Activated effector memory CD4-positive, alpha-beta T cell treated with Interleukin-2 at 50 U/mL for 16 hours (primary cell): ENCODE data around the gene DNAI2.
A peak's percentile ranks its signal among the peaks of the same experiment; 100 is the strongest.
"Not testable (repeated sequence)": the region's sequence is repeated elsewhere in the genome, so short reads cannot be mapped to it uniquely, and the experiment has no call there.

ENCODE experiments used
- DNase-seq: peaks from one replicate; pipeline ENCODE4 v3.0.0-alpha.2; 2020

DNAI2 gene

DNA sequence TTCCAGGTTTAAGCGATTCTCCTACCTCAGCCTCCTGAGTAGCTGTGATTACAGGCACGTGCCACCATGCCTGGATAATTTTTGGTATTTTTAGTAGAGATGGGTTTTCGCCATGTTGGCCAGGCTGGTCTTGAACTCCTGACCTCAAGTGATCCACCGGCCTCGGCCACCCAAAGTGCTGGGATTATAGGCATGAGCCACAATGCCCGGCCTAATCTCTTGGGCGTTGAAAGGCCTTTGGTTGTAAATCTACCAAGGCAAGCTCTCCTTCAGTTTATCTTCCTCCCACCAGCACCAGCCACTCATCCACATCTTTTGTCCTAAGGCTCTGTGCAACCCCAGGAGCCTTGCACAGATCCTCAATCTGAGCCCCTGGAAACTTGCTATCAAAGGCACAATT lies 5.6 kb downstream of the DNAI2 start:
- not testable (repeated sequence) for DNase-seq

DNA sequence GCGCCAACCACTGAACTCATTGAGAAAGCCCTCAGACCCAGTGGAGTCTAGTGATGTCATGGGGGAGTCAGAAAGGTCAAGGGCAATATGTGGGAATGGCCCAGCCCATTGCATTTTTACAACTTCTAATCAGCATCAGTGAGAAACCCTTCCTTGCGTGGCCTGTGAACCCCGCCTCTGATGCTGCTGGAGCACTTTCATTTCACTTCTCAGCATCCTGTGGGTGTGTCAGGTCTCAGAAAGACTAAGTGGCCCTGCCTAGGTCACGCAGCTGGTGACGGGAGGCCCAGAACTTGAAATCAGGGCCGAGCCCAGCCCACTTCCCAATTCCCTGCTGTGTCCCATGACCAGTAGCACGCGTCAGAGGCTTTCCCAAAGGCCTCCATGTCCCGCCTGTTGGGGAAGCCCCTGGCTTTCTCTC lies 6.1 kb downstream of the DNAI2 start:
- DNase-seq = peak; percentile 64

DNA sequence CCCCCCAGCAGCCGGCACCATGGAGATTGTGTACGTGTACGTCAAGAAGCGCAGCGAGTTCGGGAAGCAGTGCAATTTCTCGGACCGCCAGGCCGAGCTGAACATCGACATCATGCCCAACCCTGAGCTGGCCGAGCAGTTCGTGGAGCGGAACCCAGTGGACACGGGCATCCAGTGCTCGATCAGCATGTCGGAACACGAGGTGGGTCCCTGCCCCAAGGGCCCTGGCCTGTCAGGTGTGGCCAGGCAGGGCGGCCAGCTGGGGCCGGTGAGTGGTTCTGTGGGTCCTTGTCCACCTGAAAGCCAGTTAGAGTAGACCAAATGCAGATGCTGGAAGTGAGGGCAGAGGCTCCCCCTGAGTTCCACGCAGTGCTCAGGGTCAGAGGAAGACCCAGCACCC lies 7.8 kb downstream of the DNAI2 start:
- DNase-seq = no peak

DNA sequence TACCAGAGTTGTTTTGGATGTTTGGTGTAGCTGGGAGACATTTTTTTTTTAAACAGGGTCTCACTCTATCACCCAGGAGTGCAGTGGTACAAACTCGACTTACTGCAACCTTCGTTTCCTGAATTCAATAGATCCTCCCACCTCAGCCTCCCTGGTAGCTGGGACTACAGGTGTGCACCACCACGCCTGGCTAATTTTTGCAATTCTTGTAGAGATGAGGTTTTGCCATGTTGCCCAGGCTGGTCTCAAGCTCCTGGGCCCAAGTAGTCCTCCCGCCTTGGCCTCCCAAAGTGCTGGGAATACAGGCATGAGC lies 8.2 kb downstream of the DNAI2 start:
- DNase-seq = not testable (repeated sequence)

DNA sequence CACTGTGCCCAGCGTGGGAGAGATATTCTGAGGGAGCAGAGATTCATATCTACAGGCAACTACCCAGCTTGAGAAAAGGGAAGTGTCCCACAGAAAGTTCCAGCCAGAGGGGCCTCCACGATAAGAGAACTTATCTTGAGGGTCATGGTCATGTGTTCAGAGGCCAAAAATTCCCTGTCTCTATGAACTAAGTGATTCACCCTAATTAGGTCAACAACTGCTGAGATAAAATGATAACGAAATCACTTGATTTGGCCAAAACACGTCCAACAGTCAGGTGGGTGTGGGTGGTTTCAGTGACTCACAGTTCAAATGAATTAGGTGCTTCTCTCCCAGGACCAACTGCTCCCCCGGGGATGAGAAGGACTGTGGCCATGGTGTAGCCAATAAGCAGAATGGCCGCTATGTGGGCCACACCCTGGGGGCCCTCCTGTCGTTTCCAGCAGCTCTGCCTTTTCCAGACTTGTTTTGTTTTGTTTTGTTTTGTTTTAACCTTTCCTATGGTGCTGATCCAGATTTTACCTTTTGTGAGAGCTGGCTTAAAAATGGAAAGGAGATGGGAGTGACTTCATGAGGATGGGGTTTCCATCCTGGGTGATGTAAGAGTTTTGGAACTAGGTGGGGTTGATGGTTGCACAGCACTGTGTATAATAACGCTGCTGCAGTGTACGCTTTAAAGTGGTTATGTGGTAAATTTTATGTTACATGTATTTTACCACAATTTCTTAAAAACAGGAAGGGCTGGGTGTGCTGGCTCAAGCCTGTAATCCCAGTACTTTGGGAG lies 8.7 kb downstream of the DNAI2 start:
- DNase-seq = peak; percentile 40

DNA sequence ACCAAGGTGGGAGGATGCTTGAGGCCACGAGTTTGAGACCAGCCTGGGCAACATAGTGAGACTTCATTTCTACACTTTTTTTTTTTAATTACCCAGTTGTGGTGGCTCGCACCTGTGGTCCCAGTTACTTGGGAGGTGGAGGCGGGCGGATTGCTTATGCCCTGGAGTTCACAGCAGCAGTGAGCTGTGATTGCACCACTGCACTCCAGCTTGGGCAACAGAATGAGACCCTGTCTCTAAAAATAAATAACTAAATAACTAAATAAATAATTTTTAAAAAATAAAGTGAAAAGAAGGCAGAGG lies 9.3 kb downstream of the DNAI2 start:
- no peak for DNase-seq

DNA sequence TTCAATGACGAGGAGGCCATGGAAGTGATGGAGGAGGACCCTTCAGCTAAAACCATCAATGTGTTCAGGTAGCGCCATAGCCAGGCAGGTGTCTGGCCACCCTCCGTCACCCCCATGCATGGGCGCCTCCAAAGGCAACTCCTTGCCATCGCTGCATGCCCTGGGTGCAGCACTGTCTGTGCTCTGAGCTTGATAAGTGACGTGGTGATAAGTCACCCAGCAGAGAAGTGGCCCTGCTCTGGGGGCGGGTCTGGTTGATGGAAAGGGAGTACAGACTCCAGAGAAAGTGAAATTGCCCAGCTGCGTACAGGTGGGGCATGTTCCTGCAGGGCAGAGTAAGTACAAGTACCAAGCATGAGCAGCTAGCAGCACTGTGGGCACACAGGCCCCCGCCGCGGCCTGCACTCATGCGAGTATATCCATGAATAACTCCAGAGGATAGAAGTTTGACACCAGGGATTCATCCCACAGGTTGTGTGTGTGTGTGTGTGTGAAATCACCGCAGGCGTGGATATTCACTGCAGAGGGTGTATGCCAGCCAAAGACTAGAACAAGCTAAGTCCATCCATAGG lies 13.1 kb downstream of the DNAI2 start:
- DNase-seq = no peak

DNA sequence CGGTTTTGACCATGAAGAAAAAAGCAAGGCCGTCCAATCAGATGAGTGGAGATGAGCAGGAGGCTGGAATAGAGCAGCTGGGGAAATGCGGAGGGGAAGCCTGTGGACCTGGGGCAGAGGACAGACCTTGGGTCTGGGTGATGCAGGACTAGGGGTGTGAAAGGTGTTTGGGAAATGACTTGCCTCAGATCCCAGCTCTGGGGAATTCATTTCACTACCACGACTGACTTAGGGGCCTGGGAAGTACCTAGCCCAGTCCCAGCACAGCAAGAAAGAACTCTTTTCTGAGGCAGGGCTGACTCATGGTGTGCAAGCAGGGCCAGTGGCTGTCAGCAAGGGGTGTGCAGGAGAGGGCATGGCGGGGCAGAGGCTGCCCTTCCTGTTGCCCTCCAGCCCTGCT lies 14.8 kb downstream of the DNAI2 start:
- no peak for DNase-seq

DNA sequence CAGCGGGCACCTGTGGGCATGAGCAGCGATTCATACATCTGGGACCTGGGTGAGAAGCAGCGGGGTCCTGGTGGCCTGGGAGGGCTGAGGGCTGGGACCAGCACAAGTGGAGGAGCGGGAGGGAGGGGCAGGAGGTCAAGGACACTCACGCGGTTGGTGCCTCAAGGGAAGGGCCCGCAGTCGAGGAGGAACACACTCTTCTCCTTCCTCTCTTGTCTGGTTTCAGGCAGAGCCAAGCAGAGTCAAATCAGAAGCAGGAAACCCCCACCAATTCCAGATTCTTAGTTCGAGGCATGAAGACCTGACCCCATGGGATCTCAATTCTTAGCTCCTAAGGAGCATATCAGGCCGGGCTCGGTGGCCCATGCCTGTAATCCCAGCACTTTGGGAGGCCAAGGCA lies 15.7 kb downstream of the DNAI2 start:
- no peak for DNase-seq

DNA sequence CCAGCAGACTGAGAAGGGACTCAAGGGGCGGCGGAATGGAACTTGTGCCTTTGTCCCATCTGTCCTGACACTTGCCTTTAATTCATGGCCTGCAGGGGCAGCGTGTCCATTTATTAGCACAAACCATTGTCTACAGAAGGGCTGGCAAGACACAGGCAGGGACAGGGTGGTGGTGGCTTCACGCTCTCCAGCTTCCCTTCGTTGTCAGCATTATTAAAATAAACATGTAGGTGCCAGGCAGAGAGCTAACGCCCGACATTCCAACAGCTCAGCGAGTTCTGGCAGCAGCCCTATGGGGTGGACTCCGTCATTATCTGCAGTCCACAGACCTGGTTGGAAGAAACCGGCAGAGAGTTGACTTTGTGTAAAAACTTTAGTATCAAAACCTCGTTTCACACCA lies 16.3 kb downstream of the DNAI2 start:
- no peak for DNase-seq

DNA sequence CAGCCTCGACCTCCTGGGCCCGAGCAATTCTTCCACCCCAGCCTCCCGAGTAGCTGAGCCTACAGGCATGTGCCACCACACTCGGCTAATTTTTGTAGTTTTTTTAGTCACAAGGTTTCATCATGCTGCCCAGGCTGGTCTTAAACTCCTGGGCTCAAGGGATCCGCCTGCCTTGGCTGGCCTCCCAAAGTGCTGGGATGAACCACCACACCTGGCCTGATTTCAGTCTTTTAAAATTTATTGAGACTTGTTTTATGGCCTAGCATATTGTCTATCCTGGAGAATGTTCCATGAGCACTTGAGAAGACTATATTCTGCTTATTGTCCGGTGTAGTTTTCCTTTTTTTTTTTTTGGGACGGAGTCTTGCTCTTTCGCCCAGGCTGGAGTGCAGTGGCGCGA lies 18.5 kb downstream of the DNAI2 start:
- no peak for DNase-seq

DNA sequence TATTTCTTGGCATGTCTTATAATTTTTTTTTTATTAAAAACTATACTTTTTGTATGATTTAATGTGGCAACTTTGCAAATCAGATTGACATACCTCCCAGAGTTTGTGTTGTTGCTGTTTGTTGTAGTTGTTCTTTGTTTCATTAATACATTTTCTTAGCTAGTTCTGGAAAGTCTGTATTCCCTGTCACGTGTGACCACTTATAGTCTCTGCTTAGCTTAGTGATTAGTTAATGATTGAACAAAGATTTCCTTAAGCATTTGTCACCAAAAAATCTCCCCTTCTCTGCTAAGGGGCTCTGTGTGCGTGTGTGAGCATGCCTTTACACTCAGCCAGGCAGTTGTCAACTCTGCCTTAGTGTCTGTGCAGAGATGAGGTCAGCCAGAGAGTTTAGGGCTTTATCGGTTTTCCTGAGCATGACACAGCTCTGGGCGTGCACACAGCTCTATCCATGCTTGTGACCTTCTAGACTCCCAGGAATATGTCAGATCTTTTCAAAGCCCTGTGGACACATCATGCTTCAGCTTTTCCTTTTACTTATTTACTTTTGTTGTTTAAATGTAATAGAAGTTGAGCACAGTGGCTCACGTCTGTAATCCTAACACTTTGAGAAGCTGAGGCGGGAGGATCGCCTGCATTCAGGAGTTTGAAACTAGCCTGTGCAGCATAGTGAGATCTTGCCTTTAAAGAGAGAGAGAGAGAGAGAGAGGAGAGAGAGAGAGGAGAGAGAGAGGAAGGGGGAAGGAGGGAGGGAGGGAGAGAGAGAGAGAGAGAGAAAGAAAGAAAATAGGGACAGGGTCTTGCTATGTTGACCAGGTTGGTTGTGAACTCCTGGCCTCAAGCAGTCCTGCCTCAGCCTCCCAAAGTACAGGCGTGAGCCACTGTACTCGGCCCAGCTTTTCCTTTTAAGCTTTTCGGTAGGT lies 21.9 kb downstream of the DNAI2 start:
- no peak for DNase-seq

DNA sequence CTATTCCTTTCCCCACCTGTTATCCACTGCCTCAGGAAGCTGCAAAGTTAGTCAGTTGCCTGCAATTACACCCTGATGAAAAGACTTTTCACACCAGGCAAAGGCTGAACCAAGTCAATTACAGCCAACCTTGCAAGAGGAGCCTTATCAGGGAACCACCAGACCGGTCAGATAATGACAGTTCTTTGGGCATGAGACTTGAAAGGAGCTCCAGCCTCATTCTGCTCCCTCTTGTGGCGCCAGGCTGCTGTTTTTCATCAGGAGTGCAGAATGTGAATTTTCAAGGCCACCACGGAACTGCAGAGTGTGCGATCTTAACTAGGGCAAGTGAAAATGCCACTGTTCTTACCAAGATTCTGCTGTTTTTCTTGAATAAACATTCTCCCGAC lies 22.5 kb downstream of the DNAI2 start:
- peak; percentile 50 for DNase-seq

DNA sequence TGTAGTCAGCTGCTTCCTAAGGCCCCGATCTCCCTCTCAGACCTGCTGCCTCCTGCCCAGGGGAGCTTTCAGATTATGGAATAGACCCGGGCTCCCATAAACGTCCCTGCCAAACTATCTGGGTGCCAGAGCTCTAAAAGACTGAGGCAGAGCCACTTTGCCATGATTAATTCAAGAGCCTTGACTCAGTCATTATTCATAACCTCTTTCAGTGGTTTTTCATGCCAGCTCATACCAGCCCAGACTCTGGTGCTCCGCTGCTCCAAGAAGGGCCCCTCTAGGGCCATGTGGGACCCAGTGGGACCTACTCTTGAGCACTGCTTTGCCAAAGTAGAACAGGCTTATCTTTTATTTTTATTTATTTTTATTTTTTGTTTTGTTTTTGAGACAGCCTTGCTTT lies 23.9 kb downstream of the DNAI2 start:
- no peak for DNase-seq

DNA sequence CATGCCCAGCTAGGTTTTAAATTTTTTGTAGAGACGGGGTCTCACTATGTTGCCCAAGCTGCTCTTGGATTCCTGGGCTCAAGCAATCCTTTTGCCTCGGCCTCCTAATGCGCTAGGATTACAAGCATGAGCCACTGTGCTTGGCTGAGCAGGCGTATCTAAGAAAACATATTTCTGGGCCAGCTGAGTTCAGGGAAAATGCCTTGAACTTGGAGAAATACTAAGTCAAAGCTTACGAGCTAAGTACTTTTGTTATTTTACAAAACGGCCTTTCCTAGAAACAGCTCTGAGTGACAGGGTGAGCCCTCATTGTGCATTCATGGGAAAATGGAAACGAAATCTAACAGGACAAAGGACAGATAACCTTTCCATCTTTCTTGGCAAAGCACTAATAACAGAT lies 24.7 kb downstream of the DNAI2 start:
- no peak for DNase-seq

DNA sequence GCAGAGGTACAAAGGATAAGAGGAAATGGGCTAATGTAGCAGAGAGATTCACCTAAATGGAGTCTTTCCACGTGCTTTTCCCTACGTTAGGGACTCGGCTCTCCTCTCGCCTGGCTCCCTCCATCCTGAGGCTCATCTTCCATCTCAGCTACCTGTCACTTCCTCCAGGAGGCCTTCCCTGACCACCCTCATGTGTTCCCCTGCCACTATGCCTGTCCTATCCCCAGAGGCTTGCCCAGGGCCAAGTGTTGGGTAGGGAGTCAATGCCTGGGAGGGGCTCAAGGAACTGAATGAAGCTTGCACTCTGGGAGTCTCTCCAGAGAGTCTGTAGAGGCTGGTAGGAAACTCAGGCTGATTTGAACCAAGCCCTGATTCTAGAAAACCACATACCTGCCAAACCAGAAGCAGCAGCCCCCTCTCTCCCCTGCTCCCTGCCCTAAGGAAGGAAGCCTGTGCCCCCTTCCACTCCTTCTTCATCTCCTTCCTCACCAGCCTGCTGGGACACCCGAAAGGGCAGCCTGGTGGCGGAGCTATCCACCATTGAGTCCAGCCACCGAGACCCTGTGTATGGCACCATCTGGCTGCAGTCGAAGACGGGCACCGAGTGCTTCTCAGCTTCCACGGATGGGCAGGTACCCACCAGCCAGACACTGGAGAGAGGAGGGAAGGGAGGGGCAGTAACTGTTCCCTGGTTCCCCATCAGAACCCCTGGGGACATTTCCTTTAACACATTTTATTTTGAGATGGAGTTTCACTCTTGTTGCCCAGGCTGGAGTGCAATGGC lies 25.4 kb downstream of the DNAI2 start:
- no peak for DNase-seq

DNA sequence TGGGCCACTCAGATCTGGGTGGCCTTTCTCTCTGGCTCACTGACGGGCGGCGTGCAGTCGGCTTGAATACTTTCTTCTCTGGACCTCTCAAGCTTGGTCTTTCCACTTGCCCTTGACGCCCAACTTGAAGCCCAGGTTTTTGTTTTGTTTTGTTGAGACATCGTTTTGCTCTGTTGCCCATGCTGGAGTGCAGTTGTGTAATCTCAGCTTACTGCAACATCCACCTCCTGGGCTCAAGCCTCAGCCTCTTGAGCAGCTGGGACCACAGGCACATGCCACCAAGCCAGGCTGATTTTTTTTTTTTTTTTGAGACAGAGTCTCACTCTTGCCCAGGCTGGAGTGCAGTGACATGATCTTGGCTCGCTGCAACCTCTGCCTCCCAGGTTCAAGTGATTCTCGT lies 29.3 kb downstream of the DNAI2 start:
- DNase-seq = no peak

DNA sequence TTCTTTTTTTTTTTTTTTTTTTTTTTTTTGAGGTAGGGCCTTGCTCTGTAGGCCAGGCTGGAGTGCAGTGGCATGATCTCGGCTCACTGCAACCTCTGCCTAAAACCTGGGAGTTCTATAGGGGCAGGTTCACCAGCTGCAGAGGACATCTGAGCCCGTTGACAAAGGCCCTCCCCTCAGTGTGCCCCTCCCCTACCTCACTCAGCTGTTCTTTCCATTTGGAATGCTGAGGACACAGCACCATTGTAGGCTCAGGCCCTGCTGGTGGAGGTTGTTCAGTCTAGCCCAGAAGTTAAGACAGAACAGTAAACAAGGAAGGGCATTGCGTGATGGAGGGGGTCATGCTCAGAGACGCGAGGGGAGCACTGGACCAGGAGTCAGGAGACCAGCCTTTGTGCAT lies 30.1 kb downstream of the DNAI2 start:
- no peak for DNase-seq

DNA sequence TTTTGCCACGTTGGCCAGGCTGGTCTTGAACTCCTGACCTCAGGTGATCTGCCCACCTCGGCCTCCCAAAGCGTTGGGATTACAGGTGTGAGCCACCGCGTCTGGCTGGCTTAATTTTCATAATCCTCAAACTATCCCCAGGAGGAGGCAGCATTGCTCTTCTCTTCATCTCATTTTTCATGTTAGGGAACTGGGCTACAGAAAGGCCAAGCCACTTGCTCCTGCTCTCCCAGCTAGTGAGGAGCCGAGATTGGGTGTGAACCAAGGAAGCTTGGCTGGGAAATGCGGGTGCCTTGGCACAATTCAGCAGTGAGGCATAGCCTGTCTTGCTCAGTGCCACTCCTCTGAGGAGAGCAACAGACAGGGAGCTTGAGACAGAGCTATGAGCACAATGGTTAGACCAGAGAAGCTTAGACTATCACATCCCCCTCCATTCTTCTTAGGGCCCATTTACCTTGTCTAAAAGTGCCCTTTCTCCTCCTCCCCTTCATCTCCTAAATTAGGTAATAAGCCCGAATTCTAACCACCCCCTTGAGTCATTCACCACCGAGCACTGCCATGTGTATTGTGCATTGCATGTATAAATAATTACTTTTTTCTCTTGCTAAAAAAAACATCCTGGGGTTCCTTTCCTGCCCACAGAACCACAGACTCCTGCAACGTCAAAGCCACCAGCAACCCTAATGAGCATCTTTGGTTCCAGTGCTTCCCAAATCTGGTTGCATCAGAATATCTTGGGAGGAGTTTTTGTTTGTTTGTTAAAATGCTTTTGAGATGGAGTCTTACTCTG lies 32.0 kb downstream of the DNAI2 start:
- DNase-seq = no peak

DNA sequence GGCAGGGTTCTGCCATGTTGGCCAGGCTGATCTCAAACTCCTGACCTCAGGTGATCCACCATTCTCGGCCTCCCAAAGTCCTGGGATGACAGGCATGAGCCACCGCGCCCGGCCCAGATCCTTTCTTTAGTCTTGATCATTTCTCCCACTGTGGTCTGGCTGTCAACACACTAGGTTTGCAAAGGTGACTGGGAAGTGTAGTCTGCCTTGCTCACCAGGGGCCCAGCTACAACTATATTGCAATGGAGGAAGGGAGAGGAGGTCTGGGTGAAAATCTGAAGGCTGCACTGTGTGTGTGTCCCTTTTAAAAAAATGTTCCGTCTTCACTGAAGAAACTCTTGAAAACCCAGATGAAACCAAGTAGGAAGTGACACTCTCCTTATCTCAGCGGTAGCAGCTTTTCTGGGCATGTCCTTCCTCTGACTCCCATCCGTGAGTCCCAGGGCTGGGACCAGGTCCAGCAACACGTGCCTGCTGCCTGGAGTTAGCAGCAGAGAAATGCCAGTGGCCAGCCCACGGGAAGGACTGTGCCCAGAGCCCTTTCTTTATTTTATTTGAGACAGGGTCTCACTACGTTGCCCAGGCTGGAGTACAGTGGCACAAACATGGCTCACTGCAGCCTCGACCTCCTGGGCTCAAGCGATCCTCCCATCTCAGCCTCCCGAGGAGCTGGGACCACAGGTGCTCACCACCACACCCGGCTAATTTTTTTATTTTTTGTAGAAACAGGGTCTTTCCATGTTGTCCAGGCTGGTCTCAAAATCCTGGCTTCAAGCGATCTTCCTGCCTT lies 34.1 kb downstream of the DNAI2 start:
- DNase-seq = no peak

DNA sequence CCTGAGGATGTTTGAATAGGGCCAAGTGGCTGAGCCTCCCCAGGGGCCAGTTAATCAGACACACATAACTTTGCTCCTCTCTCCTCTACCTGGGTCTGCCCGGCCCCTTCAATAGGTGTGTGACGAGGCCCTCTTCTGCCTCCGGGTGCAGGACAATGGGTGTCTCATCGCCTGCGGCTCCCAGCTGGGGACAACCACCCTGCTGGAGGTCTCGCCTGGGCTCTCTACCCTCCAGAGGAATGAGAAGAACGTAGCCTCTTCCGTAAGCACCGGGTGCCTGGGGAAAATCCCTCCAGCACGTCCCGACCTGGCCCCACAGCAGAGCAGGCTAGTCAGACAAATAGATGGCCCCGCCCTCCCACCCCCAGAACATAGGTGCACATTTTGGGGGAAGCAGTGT lies 35.9 kb downstream of the DNAI2 start:
- no peak for DNase-seq

DNA sequence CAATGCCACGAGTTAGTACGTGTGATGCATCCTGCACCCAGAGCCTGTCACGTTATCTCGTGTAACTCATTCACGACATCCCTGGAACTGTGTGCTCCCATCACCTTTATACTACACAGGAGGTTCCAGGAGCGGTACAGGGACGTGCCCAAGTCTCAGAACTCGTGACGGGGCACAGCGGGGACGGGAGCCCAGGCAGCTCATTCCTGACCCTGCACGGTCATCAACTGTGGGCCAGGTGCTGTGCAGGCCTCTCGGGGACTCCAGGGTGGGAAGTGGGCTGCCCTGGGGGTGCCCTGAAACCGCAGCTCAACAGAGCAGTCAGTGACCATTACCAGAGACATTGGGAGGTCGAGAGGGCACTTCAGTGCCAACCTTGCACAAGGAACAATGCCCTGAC lies 40.8 kb downstream of the DNAI2 start:
- no peak for DNase-seq
